ENCODE data around the gene NPC1L1.

Gene NPC1L1

GRCh38 chr7:44470628-44471245 is 70.4 kb downstream of the NPC1L1 start:
- no peak for DNase-seq (ENCODE audit: low spot score)

GRCh38 chr7:44470135-44470479 is 71.0 kb downstream of the NPC1L1 start:
- no peak for DNase-seq (ENCODE audit: low spot score)

- peak; percentile 87 for DNase-seq (ENCODE audit: low spot score)
These were observed 71.5 kb downstream of the NPC1L1 start for GRCh38 chr7:44469461-44470134.

- no peak for DNase-seq (ENCODE audit: low spot score)
These were observed 73.9 kb downstream of the NPC1L1 start for GRCh38 chr7:44467217-44467548.

GRCh38 chr7:44466300-44467216 is 74.6 kb downstream of the NPC1L1 start:
- DNase-seq (ENCODE audit: low spot score) = peak; percentile 47

GRCh38 chr7:44465490-44465889 is 75.6 kb downstream of the NPC1L1 start:
- no peak for DNase-seq (ENCODE audit: low spot score)

GRCh38 chr7:44463169-44463808 is 77.8 kb downstream of the NPC1L1 start:
- no peak for DNase-seq (ENCODE audit: low spot score)
